NCI-H187 treated with DMSO at 0.1 percent for 48 hours (cell line): ENCODE measurements around the gene SAA4.
"Not testable (repeated sequence)": the region's sequence is repeated elsewhere in the genome, so short reads cannot be mapped to it uniquely, and the experiment has no call there.

Source experiments
- DNase-seq: peaks from one replicate; lab custom pipeline; 2025; lab: John Stamatoyannopoulos, UW

Gene SAA4

GRCh38 chr11:18189476-18190245 is 46.9 kb downstream of the SAA4 start:
- DNase-seq: not testable (repeated sequence)

- no peak for DNase-seq
Observed at GRCh38 chr11:18188796-18189195, 47.8 kb downstream of the SAA4 start.
